HG03159 (cell line): Measurements from ENCODE around the gene HOXC5.
"Not testable (repeated sequence)": the region's sequence is repeated elsewhere in the genome, so short reads cannot be mapped to it uniquely, and the experiment has no call there.

Source experiments
- ATAC-seq: cut with Tn5 transposase; IDR thresholded peaks from one replicate; pipeline ENCODE4 v1.9.1; 2021; ENCODE audit warnings: mild to moderate bottlenecking, moderate library complexity; ENCODE audit not compliant: unreplicated experiment

HOXC5 gene

GRCh38 chr12:54060174-54060974 is 27.5 kb downstream of the HOXC5 start:
- no peak for ATAC-seq

- ATAC-seq, result no peak
Observed at GRCh38 chr12:54060975-54061778, 28.3 kb downstream of the HOXC5 start.

GRCh38 chr12:54065677-54066076 is 32.8 kb downstream of the HOXC5 start:
- no peak for ATAC-seq

- ATAC-seq, result no peak
Observed at GRCh38 chr12:54066408-54066807, 33.6 kb downstream of the HOXC5 start.

- ATAC-seq, result no peak
Observed at GRCh38 chr12:54068418-54069070, 35.7 kb downstream of the HOXC5 start.

- no peak for ATAC-seq
Observed at GRCh38 chr12:54071942-54072341, 39.1 kb downstream of the HOXC5 start.

GRCh38 chr12:54074308-54074707 is 41.5 kb downstream of the HOXC5 start:
- ATAC-seq, result no peak

- ATAC-seq, result no peak
Observed at GRCh38 chr12:54075409-54075808, 42.6 kb downstream of the HOXC5 start.

- ATAC-seq, result no peak
Observed at GRCh38 chr12:54075974-54076373, 43.1 kb downstream of the HOXC5 start.

GRCh38 chr12:54077843-54078242 is 45.0 kb downstream of the HOXC5 start:
- ATAC-seq, result not testable (repeated sequence)

GRCh38 chr12:54079115-54079514 is 46.3 kb downstream of the HOXC5 start:
- ATAC-seq, result not testable (repeated sequence)

GRCh38 chr12:54080008-54080924 is 47.4 kb downstream of the HOXC5 start:
- ATAC-seq, result not testable (repeated sequence)

- not testable (repeated sequence) for ATAC-seq
Observed at GRCh38 chr12:54081053-54081514, 48.2 kb downstream of the HOXC5 start.

- ATAC-seq, result not testable (repeated sequence)
Observed at GRCh38 chr12:54081581-54082396, 48.9 kb downstream of the HOXC5 start.

- no peak for ATAC-seq
Observed at GRCh38 chr12:54082397-54082892, 49.6 kb downstream of the HOXC5 start.
